ENCODE results near the gene ARHGEF16. TPM values are rescaled to one million over a fixed set of nuclear protein-coding genes. Genes with fewer than 3 reads are reported as not detected.

ARHGEF16 gene
- total RNA-seq, 1 experiment from 2014 or later = 0.13 TPM

DNA sequence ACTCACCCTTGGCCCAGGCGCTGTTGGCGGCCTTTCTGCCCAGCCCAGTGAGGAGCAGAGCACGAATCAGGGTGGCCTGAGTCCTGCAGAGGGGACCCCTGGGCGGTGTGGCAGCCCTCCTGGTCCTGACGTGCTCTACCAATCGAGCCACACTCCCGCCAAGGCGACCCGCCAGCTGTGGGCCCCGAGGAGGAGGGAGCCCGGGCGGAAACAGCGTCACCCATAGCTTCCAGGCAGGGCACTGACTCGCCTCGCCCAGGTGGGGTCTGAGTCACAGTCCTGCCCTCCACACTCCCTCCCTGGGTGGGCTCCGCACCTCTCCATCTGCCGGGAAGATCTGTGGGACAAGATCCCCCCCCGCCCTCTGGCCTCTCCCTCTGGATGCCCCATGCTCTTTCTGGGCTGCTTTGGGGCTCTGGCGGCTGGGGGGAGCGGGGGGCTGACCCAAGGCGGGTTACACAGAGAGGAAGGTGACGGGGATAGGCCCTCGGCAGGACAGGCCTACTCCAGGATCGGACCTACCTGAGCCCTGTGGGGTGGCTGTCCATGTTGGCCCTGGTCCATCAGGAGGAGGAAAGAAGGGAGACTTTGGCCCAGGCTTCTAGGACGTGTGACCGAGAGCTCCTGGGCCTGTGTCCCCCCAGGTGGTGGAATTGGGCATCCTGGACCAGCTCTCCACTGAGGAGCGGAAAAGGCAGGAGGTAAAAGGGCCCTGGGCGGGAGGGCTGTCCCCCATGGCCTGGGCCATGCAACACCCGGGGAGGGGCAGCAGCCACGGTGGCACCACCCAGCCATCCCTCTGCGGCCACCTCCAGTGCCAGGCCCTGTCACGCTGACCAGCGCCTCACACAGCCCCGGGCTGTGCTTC lies 14.0 kb downstream of the ARHGEF16 start:
- H3K9me3 ChIP-seq = no peaks in the 10 kb centered on the region
- no peak for DNase-seq
- no peaks in the 10 kb centered on the region for H3K36me3 ChIP-seq
- no peak overlapping the region for H3K4me3 ChIP-seq
- no peaks in the 10 kb centered on the region for H3K27me3 ChIP-seq

DNA sequence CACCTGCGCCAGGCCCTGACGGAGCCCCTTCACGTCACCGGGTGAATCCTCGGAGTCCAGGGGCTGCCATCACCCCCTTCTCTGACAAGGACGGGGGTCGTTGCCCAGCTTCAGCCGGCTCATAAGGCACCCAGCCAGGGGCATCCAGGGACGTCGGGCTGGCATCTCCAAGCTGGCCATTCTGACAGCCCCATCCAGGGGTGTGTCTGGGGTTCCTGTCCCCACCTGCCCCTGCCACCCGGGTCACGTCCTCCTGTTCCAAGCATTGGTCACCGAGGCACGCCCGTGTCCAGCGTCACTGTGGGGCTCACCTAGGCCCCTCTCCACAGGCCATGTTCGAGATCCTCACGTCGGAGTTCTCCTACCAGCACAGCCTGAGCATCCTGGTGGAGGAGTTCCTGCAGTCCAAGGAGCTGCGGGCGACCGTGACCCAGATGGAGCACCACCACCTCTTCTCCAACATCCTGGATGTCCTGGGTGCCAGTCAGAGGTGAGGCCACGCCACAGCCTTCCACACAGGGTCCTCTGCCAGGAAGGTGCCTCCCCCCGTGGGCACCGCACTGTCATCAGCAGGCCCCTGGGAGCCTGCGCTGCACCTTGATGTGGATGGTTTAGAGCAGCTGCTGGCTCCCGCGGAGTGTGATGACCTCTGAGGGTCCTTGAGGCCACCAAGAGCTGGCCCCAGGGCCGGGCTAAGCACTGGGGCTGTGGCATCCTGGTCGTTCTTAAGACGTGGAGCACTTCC lies 14.8 kb downstream of the ARHGEF16 start:
- no peaks in the 10 kb centered on the region for H3K36me3 ChIP-seq
- H3K27me3 ChIP-seq = no peaks in the 10 kb centered on the region
- H3K9me3 ChIP-seq = no peaks in the 10 kb centered on the region
- no peak for DNase-seq
- H3K4me3 ChIP-seq = no peak overlapping the region

DNA sequence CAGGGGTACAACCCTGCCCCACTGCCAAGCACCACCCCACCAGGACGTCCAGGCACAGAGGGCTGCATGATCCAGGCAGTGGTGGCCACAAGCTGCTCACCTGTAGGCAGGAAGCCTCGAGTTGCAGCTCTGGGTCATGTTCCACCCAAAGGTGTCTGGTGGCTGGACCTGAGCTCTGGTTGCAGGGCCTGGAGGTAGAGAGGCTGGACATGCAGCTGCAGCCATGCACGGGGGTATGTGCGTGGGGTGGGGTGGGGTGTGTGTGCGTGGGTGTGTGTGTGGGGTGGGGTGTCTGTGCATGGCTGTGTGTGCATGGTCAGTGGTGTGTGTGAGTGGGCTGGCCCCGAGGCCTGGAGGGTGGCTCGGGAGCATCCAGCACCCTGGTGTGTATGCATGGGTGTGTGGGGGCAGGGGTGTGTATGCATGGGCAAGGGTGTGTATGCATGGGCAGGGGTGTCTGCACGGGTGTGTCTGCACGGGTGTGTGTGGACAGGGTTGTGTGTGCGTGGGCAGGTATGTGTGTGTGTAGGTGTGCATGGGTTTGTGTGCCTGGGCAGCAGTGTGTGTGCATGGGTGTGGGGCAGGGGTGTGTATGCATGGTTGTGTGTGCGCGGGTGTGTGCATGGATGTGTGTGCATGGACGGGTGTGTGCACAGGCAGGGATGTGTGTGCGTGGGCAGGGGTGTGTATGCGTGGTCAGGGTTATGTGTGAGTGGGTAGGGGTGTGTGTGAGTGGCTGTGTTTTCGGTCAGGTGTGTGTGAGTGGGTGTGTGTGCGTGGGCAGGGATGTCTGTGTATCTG lies 15.6 kb downstream of the ARHGEF16 start:
- Histone ChIP-seq H3K9me3 (no peaks in the 10 kb centered on the region), H3K4me3 (no peak overlapping the region), H3K27me3 (no peaks in the 10 kb centered on the region), H3K36me3 (no peaks in the 10 kb centered on the region)
- no peak for DNase-seq

DNA sequence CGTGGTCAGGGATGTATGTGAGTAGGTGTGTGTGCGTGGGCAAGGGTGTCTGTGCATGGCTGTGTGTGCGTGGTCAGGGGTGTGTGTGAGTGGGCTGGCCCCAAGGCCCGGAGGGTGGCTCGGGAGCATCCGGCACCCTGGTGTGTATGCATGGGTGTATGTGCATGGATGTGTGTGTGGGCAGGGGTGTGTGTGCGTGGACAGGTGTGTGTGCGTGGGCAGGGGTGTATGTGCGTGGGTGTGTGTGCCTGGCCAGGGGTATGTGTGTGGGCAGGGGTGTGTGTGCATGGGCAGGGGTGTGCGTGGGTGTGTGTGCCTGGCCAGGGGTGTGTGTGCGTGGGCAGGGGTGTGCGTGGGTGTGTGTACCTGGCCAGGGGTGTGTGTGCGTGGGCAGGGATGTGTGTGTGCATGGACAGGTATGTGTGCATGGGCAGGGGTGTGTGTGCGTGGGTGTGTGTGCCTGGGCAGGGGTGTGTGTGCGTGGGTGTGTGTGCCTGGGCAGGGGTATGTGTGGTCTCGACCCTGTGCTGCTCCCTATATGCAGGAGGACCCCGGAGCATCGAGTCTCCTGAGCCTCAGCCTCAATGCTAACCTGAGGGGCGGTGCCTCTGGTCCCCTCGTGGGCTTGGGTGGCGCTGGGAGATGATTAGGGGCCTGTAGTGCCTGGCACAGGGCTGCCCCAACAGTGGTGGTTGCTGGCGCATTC lies 16.3 kb downstream of the ARHGEF16 start:
- no peaks in the 10 kb centered on the region for H3K36me3 ChIP-seq
- no peak overlapping the region for H3K4me3 ChIP-seq
- H3K27me3 ChIP-seq = no peaks in the 10 kb centered on the region
- no peaks in the 10 kb centered on the region for H3K9me3 ChIP-seq
- no peak for DNase-seq

DNA sequence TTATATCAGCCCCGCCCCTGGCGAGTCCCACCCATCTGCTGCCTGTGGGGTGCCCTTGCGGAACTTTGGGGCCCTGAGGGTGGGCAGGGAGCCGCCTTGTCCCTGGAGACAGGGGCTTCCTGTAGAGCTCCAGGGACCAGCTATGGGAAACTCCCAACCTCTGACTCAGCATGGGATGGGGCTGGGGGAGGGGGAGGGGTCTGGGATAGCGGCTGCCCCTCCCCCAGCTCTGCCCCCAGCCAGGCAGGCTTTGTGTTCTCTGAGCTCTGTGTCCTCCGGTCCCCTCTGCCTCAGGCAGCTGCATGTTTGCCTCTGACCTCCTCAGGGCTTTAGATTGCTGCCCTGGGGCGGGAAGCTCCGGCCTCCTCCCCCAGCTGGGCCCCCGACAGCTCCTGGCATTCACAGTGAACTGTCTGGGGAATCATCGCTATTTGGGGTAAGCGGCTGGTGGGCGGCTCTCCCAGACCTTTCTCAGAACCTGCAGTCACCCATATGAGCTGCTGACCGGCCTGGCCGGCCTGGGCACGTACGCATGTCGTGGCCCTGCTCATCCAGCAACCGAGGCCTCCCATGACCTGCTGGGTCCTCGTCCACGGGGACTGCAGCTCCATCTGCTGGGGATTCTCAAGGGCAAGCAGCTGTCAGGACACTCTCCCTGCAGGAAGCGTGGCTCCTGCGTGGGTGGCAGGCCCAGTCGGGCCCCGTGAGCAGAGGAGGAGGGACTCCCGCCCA lies 17.1 kb downstream of the ARHGEF16 start:
- DNase-seq = no peak
- no peaks in the 10 kb centered on the region for H3K36me3 ChIP-seq
- H3K4me3 ChIP-seq = no peak overlapping the region
- no peaks in the 10 kb centered on the region for H3K9me3 ChIP-seq
- no peaks in the 10 kb centered on the region for H3K27me3 ChIP-seq

DNA sequence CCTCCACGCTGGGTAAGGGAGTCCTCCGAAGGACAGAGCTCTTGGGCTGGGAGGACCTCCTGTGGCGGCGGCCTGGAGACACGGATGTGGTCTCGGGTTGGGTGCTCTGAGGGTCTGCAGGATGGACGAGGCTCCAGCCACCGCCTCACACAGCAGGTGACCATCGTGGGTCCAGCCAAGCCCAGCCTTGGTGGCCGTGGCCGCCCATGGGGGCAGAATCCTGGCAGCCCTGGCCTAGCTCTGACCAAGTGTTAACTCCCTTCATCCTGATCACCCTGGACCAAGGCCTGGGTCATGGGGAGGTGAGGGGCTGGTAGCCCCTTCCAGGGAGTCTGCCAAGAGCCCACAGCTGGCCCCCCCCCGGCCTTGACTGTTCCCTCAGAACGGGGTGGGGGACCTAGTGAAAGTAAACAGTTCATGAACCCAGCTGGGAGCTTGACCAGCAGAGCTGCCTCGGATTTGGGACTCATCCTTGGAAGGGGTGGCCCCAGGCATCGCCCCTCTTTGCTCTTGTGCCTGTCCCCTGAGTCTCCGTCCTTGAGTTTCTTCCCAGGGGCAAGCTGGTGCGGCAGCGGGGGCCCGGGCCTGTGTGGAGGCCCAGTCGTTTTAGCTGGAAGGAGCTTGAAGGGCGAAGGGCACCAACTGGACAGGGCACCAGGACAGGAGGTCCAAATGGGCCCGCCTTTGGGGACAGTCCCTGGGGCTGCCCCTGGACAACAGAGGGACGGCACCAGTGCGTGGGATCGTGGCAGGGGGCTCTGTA lies 17.8 kb downstream of the ARHGEF16 start:
- no peaks in the 10 kb centered on the region for H3K27me3 ChIP-seq
- no peak overlapping the region for H3K4me3 ChIP-seq
- no peaks in the 10 kb centered on the region for H3K36me3 ChIP-seq
- no peak for DNase-seq
- no peaks in the 10 kb centered on the region for H3K9me3 ChIP-seq

DNA sequence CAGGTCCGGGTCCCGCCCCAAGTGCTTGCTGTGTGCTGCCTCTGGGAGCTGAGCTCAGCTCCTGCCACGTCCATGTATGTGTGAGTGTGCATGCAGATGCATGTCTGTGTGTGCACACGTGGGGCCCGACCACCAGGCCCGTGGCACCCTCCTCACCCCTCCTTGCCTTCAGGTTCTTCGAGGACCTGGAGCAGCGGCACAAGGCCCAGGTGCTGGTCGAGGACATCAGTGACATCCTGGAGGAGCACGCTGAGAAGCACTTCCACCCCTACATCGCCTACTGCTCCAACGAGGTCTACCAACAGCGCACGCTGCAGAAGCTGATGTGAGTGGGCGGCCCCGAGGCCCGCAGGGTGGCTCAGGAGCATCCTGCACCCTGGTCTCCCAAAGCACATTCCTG lies 18.4 kb downstream of the ARHGEF16 start:
- no peaks in the 10 kb centered on the region for H3K9me3 ChIP-seq
- DNase-seq = no peak

DNA sequence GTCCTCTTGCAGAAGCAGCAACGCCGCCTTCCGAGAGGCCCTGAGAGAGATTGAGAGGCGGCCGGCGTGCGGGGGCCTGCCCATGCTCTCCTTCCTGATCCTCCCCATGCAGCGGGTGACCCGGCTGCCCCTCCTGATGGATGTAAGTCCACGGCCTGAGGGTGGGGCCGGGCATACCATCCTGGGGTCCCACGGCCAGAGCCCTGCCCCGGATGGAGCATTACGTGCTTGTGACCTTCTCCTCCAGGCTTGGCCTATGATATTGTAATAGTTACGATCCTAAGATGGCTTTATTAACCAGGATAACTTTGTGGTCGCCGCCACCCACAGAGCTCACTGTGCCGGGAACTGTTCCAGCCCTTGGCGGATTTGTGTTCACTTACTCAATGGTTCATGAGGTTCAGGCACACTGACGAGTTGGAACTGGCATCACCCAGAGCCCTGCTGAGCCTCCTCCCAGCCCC lies 18.9 kb downstream of the ARHGEF16 start:
- Histone ChIP-seq H3K27me3 (no peaks in the 10 kb centered on the region), H3K4me3 (no peak overlapping the region), H3K9me3 (no peaks in the 10 kb centered on the region), H3K36me3 (no peaks in the 10 kb centered on the region)
- peak; percentile 94 for DNase-seq

More for the DNA sequence above, 18.4 kb downstream of the ARHGEF16 start:
- H3K36me3 ChIP-seq = no peaks in the 10 kb centered on the region
- no peaks in the 10 kb centered on the region for H3K27me3 ChIP-seq
- H3K4me3 ChIP-seq = no peak overlapping the region

DNA sequence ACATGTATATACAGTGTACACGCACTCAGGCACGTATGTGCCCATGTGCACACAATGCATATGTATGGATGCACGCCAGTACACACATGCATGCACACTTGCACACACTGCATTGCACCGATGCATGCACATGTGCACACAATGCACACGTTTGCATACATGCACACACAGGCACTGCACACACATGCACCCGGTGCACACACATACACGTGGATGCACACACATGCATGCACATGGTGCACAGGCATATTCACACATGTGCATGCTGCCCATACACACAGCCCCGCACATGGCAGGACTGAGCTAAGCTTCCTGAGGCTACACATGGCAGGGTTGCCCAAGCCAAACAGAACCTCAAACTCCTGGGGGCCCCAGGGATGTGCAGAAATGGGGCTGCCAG lies 19.6 kb downstream of the ARHGEF16 start:
- no peaks in the 10 kb centered on the region for H3K36me3 ChIP-seq

DNA sequence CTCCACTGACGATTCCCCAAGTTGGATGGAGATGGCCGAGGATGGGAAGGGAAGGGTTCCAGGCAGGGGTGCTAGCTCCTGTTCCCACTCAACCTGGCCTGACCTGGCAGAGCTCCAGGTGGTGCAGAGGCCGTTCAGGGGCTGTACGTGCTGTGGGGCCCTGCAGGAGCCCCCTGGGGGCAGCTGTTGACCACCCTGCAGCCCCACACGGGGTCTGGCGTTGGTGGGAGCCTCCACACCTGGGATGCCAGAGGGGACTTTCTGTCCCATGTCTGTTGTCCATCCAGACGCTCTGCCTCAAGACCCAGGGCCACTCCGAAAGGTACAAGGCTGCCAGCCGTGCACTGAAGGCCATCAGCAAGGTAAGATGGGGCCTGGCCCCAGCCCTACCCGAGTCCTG lies 20.0 kb downstream of the ARHGEF16 start:
- no peak for DNase-seq
- Histone ChIP-seq H3K36me3 (no peaks in the 10 kb centered on the region), H3K27me3 (no peaks in the 10 kb centered on the region), H3K4me3 (no peak overlapping the region), H3K9me3 (no peaks in the 10 kb centered on the region)

More for the DNA sequence above, 19.6 kb downstream of the ARHGEF16 start:
- Histone ChIP-seq H3K9me3 (no peaks in the 10 kb centered on the region), H3K4me3 (no peak overlapping the region), H3K27me3 (no peaks in the 10 kb centered on the region)
- no peak for DNase-seq

GRCh38 chr1:3475839-3476573 lies 21.5 kb downstream of the ARHGEF16 start:
- DNase-seq = no peak
- H3K36me3 ChIP-seq = no peaks in the 10 kb centered on the region
- no peaks in the 10 kb centered on the region for H3K27me3 ChIP-seq
- H3K4me3 ChIP-seq = no peak overlapping the region
- H3K9me3 ChIP-seq = no peaks in the 10 kb centered on the region

- H3K36me3 ChIP-seq = no peaks in the 10 kb centered on the region
- H3K27me3 ChIP-seq = no peaks in the 10 kb centered on the region
- H3K4me3 ChIP-seq = no peak overlapping the region
- DNase-seq = no peak
- H3K9me3 ChIP-seq = no peaks in the 10 kb centered on the region
Measured at GRCh38 chr1:3476666-3477065, 22.2 kb downstream of the ARHGEF16 start.

GRCh38 chr1:3477241-3477995 lies 23.0 kb downstream of the ARHGEF16 start:
- H3K36me3 ChIP-seq = no peaks in the 10 kb centered on the region
- peak; percentile 70 for DNase-seq
- no peaks in the 10 kb centered on the region for H3K9me3 ChIP-seq
- no peaks in the 10 kb centered on the region for H3K27me3 ChIP-seq
- no peak overlapping the region for H3K4me3 ChIP-seq

- Histone ChIP-seq H3K4me3 (no peak overlapping the region), H3K9me3 (no peaks in the 10 kb centered on the region), H3K27me3 (no peaks in the 10 kb centered on the region), H3K36me3 (no peaks in the 10 kb centered on the region)
- DNase-seq = no peak
Measured at GRCh38 chr1:3478187-3478586, 23.7 kb downstream of the ARHGEF16 start.

Data from MG63 (cell line).